ENCODE data around the gene CACYBP. TPM values are rescaled to one million over a fixed set of nuclear protein-coding genes. Genes with fewer than 3 reads are reported as not detected.

CACYBP gene
- total RNA-seq, 1 donor from 2014 or later: 83.7 TPM

Other genes with a start within 250 kb of the CACYBP start
- gene MRPS14, start 23.5 kb downstream of the CACYBP start, total RNA-seq: 25.6 TPM
- 0.61 TPM for gene TNN, start 67.9 kb downstream of the CACYBP start, total RNA-seq
- gene KIAA0040, start 192.8 kb downstream of the CACYBP start, total RNA-seq: 69.7 TPM

All from mesenteric fat pad (tissue), 1 donor.